Naive thymus-derived CD8-positive, alpha-beta T cell (primary cell): ENCODE results near the gene UBE2E2. TPM values are rescaled to one million over a fixed set of nuclear protein-coding genes. Genes with fewer than 3 reads are reported as not detected.

Source experiments
- ATAC-seq, 2 donors: fragments of 150-1000 bp; cut with Tn5 transposase in 1 of 2; sonication (Bioruptor Pico), chemical (Tn5 transposase) in 1 of 2; 1 replicate in 1 of 2; 2 replicates in 1 of 2; pipeline ENCODE4 v1.10.0; 2021; ENCODE audit warnings: mild to moderate bottlenecking in 2 of 2, moderate library complexity in 2 of 2
- POLR2A ChIA-PET: fragments of 350-600 bp; sonication (Branson Sonifier 250); formaldehyde crosslinking; loops from one replicate; lab custom pipeline; 2021; ENCODE audit warnings: antibody characterized with exemption; lab: Charles Lee
- DNase-seq, 10 donors: peaks; one replicate each; pipeline versions ENCODE4 v3.0.0 to v3.0.0-alpha.2; 2020 to 2022
- H3K27ac Mint-ChIP-seq, 10 donors: one replicate each; pipeline ENCODE4 v1.8.0; 2020 to 2022; ENCODE audit warnings: mild to moderate bottlenecking in 10 of 10, mixed read lengths in 10 of 10, moderate library complexity in 4 of 10, inconsistent platforms in 1 of 10
- H3K27me3 Mint-ChIP-seq, 5 donors: one replicate each; pipeline ENCODE4 v1.8.0; 2021 to 2022; ENCODE audit warnings: mixed read lengths in 5 of 5
- H3K36me3 Mint-ChIP-seq, 3 donors: one replicate each; pipeline ENCODE4 v1.8.0; 2020 to 2022; ENCODE audit warnings: mixed read lengths in 3 of 3, mild to moderate bottlenecking in 2 of 3, inconsistent platforms in 1 of 3
- H3K4me1 Mint-ChIP-seq, 4 donors: one replicate each; pipeline ENCODE4 v1.8.0; 2021 to 2022; ENCODE audit warnings: mixed read lengths in 4 of 4
- H3K4me3 Mint-ChIP-seq, 10 donors: one replicate each; pipeline ENCODE4 v1.8.0; 2020 to 2022; ENCODE audit warnings: mild to moderate bottlenecking in 10 of 10, mixed read lengths in 10 of 10, moderate library complexity in 6 of 10, inconsistent platforms in 1 of 10
- H3K9me3 Mint-ChIP-seq, 9 donors: one replicate each; pipeline ENCODE4 v1.8.0; 2020 to 2022; ENCODE audit warnings: mixed read lengths in 9 of 9, mild to moderate bottlenecking in 3 of 9, inconsistent platforms in 1 of 9, moderate library complexity in 1 of 9
- polyA plus RNA-seq, 3 donors: library from polyadenylated mRNA; unstranded; fragments of 300-500 nt; fragmentation: Illumina TruSeq; gene quantifications; one replicate each; pipeline ENCODE4 v1.2.3, GENCODE V29; 2021
- total RNA-seq, 8 experiments: library from RNA in 2 of 8; stranded (reverse) in 2 of 8; gene quantifications; one replicate each; pipeline ENCODE4 v1.2.3 and lab custom pipeline; 2021 to 2026

The UBE2E2 gene
- total and polyA plus RNA-seq, 5 experiments from 2014 or later = 12.5 to 19.6 (median 14.0) TPM

DNA sequence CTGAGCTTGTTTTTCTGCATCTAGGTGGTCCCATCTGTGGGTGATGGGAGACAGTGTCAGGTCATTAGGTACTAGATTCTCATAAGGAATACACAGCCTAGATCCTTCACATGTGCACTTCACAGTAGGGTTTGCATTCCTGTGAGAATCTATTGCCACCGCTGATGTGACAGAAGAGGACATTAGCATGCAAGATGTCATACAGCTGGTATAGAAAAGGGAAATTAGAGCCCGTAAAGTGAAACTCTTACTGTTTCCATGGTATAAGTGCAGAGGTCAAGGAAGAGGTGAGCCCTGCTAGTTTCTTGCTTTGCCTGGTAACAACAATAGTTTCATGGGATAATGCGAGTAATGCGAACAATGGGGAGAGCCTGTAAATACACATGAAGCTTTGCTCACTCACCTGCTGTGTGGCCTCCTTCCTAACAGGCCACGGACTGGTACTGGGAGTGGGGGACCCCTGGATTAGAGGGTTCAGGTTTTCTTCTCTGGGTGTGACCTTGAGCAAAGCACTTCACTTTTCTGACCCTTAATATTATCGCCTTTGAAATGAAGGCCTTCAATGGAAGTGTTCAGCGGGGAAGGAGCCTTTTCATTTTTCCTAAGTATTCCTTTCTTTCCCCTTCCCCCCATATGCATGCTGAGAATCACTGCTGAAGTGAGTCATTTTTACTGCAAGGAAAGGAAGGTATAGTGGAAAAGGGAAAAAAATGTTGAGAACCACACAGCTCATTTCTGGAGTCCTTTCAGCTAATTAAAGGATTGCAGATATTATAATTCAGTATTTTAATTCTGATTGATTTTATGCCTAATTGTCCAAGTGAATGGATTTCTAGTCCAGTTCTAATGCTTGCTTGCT lies 286.4 kb downstream of the UBE2E2 start:
- ATAC-seq = no peak
- Mint-ChIP-seq H3K4me1 (peaks cover 0 to 20% (median 4%) of the 10 kb centered on the region in 4 donors), H3K4me3 (no peak overlapping the region)

DNA sequence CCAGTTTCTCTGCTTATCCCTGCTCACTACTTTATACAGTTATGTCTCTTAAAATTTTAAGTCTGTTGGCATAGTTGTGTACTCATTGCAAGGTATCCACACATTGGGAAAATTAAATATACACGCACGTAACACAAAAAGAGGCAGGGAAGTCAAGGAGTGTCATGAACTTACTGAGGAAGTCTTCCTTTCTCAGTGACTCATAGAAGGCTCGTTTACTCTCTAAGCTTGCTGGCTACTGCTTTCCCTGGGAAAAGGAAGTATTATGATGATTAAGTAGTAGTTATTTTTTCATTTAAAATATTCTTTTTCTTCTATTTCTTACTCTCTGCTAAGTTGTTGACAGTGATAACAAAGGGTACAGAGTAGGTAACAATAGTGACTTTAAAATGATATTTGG lies 287.3 kb downstream of the UBE2E2 start:
- POLR2A ChIA-PET = no interaction called here
- no peak for DNase-seq
- H3K27me3 Mint-ChIP-seq = no peaks in the 10 kb centered on the region
- H3K9me3 Mint-ChIP-seq = peaks cover 0 to 17% (median 7%) of the 10 kb centered on the region in 9 donors
- H3K27ac Mint-ChIP-seq = no peak overlapping the region
- no peak overlapping the region for H3K4me3 Mint-ChIP-seq
- H3K4me1 Mint-ChIP-seq = peaks cover 0 to 20% (median 6%) of the 10 kb centered on the region in 4 donors
- ATAC-seq = no peak
- peaks cover 2 to 14% (median 7%) of the 10 kb centered on the region in 3 donors for H3K36me3 Mint-ChIP-seq

More for the DNA sequence above, 286.4 kb downstream of the UBE2E2 start:
- H3K27ac Mint-ChIP-seq = no peak overlapping the region
- H3K36me3 Mint-ChIP-seq = peaks cover 4 to 20% (median 12%) of the 10 kb centered on the region in 3 donors
- POLR2A ChIA-PET = no interaction called here
- no peaks in the 10 kb centered on the region for H3K27me3 Mint-ChIP-seq
- DNase-seq = no peak
- H3K9me3 Mint-ChIP-seq = peaks cover 2 to 25% (median 12%) of the 10 kb centered on the region in 9 donors

GRCh38 chr3:23492057-23492456 lies 288.9 kb downstream of the UBE2E2 start:
- H3K36me3 Mint-ChIP-seq = peaks cover 0 to 3% (median 0%) of the 10 kb centered on the region in 3 donors
- DNase-seq = no peak
- H3K27ac Mint-ChIP-seq = no peak overlapping the region
- no peaks in the 10 kb centered on the region for H3K27me3 Mint-ChIP-seq
- no peak overlapping the region for H3K4me3 Mint-ChIP-seq
- peaks cover 0 to 20% (median 9%) of the 10 kb centered on the region in 4 donors for H3K4me1 Mint-ChIP-seq
- peaks cover 0 to 5% (median 0%) of the 10 kb centered on the region in 9 donors for H3K9me3 Mint-ChIP-seq
- POLR2A ChIA-PET = interaction anchor here (0.5 kb wide), 1 partner anchor 114 kb away, joined by 4 read pairs; no protein-coding TSS in a partner anchor
- ATAC-seq = no peak

DNA sequence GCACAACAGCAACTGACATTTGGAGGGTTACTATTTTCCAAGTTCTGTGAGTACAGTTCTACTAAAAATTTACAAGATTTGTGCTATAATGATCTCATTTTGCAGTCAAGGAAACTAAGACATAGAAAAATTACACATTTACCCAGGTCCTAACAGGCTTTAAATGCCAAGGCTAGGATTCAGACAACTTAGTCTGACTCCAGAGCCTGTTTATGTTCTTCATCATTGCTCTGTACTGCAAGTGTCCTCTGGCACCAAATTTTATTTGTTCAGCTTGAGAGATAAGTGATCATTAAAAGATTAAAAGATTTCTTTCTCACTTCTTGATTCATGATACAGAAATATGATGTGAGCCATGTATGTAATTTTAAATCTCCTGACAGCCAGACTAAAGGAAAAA lies 290.8 kb downstream of the UBE2E2 start:
- H3K36me3 Mint-ChIP-seq = no peaks in the 10 kb centered on the region
- DNase-seq (no peak), ATAC-seq (no peak)
- no peak overlapping the region for H3K27ac Mint-ChIP-seq
- H3K4me1 Mint-ChIP-seq = peaks cover 0 to 16% (median 10%) of the 10 kb centered on the region in 4 donors
- POLR2A ChIA-PET = no interaction called here
- H3K4me3 Mint-ChIP-seq = no peak overlapping the region
- H3K27me3 Mint-ChIP-seq = no peaks in the 10 kb centered on the region
- H3K9me3 Mint-ChIP-seq = no peaks in the 10 kb centered on the region

DNA sequence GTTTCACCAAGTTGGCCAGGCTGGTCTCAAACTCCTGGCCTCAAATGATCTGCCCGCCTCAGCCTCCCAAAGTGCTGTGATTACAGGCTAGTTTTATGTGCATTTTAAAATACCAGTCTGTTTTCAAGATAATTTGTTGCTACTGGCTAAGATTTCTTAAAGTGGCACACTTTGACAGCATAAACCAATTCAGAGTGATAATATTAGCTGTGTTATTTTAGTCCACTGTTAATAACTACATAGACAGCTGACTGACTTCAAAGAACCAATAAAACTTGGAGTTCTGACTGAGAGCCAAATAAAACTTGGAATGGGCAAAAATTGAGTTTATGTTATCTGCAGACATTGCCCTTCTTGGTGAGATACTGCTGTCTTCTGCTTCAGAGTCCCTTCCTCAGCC lies 291.8 kb downstream of the UBE2E2 start:
- Mint-ChIP-seq H3K27me3 (no peaks in the 10 kb centered on the region), H3K4me1 (peaks cover 0 to 12% (median 6%) of the 10 kb centered on the region in 4 donors), H3K36me3 (no peaks in the 10 kb centered on the region), H3K4me3 (no peak overlapping the region), H3K9me3 (no peaks in the 10 kb centered on the region), H3K27ac (no peak overlapping the region)
- ATAC-seq (no peak), DNase-seq (no peak)
- POLR2A ChIA-PET = no interaction called here

GRCh38 chr3:23495507-23495906 lies 292.4 kb downstream of the UBE2E2 start:
- Mint-ChIP-seq H3K27me3 (no peaks in the 10 kb centered on the region), H3K4me3 (no peak overlapping the region), H3K9me3 (no peaks in the 10 kb centered on the region), H3K27ac (no peak overlapping the region), H3K4me1 (peaks cover 0 to 12% (median 6%) of the 10 kb centered on the region in 4 donors), H3K36me3 (peaks cover 0 to 2% (median 0%) of the 10 kb centered on the region in 3 donors)
- ATAC-seq (no peak), DNase-seq (no peak)
- POLR2A ChIA-PET = no interaction called here

- Mint-ChIP-seq H3K27ac (no peak overlapping the region), H3K9me3 (no peaks in the 10 kb centered on the region), H3K27me3 (no peaks in the 10 kb centered on the region), H3K4me3 (no peak overlapping the region), H3K36me3 (peaks cover 0 to 5% (median 0%) of the 10 kb centered on the region in 3 donors), H3K4me1 (peaks cover 0 to 12% (median 6%) of the 10 kb centered on the region in 4 donors)
- no peak for DNase-seq
- ATAC-seq = no peak
- POLR2A ChIA-PET = interaction anchor here (0.5 kb wide), 1 partner anchor 38 kb away, joined by 4 read pairs; no protein-coding TSS in a partner anchor
Measured at GRCh38 chr3:23496165-23496564, 293.0 kb downstream of the UBE2E2 start.

DNA sequence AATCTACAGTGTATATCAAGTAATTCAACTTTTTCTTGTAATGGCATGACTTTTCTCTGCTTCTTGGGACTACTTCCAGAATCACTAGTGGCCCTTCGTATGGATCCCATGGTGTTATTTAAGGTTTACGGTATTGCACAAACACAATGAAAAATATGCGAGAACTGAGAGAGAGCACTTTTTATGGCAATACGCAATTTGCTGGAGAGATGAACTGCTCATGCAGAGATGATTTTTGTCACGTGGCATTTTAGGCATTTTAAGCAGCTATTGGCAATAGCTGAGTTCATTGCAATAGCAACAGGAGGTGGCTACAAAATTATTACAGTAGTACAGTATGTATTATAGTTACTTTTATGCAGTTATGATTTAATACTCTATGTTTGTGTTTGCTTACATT lies 294.0 kb downstream of the UBE2E2 start:
- POLR2A ChIA-PET = no interaction called here
- Mint-ChIP-seq H3K9me3 (no peaks in the 10 kb centered on the region), H3K4me1 (peaks cover 0 to 12% (median 2%) of the 10 kb centered on the region in 4 donors), H3K4me3 (no peak overlapping the region), H3K27ac (no peak overlapping the region), H3K27me3 (no peaks in the 10 kb centered on the region), H3K36me3 (peaks cover 0 to 5% (median 0%) of the 10 kb centered on the region in 3 donors)
- ATAC-seq (no peak), DNase-seq (no peak)

DNA sequence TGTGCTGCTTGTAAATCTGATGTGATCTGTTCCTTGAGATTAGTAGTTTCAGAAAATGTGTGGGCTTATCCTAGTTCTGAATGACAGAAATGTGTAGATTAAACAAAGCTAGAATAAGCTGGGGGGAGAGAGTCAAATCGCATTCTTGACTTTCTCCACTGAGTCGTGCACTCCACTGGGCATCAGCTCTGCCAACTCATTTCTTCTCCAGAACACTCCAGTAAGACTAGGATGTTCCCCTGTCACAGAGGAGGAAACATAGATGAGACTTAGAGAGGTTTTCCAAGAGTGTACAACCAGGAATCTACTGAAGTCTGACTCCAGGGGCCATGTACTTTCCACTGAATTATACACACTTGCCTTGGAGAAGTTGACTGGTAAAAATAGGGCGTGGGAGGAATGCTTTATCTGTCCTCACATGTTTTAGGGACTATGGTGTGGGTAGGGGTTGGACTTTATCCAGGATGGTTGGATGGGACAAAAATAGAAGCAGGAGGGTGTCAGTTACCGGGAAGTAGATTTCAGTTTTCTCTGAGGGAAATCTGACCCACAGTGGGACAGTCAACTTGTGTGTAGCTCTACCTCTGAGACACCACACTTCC lies 298.2 kb downstream of the UBE2E2 start:
- DNase-seq = no peak
- Mint-ChIP-seq H3K9me3 (no peaks in the 10 kb centered on the region), H3K27me3 (no peaks in the 10 kb centered on the region), H3K27ac (no peak overlapping the region), H3K4me1 (peaks cover 0 to 4% (median 1%) of the 10 kb centered on the region in 4 donors), H3K36me3 (peaks cover 0 to 8% (median 4%) of the 10 kb centered on the region in 3 donors), H3K4me3 (no peak overlapping the region)
- no peak for ATAC-seq
- POLR2A ChIA-PET = no interaction called here

GRCh38 chr3:23508464-23508863 lies 305.3 kb downstream of the UBE2E2 start:
- Mint-ChIP-seq H3K36me3 (peaks cover 2 to 16% (median 7%) of the 10 kb centered on the region in 3 donors), H3K9me3 (peaks cover 0 to 4% (median 0%) of the 10 kb centered on the region in 9 donors), H3K4me3 (no peak overlapping the region), H3K27ac (no peak overlapping the region), H3K4me1 (no peaks in the 10 kb centered on the region), H3K27me3 (no peaks in the 10 kb centered on the region)
- DNase-seq (no peak), ATAC-seq (no peak)
- POLR2A ChIA-PET = no interaction called here

DNA sequence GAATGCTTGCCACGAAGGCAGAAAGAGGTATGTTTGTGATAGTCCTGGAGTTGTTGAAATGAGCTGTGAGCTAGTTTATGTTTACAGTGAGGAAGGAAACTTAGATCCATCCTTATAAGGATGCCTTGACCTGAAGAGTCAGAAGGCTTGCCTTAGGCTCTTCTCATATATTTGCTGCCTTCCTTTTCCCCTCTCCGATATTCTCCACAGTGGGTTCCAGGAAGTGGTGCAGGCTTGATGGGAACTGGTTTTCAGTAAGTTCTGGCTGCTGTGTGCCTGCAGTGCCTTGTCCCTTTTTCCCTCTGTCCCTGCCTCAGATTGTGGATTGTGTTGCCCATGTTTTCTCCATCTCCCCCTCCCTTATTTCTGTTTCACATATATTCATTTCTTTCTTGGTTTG lies 315.3 kb downstream of the UBE2E2 start:
- Mint-ChIP-seq H3K36me3 (peaks cover 3 to 5% (median 5%) of the 10 kb centered on the region in 3 donors), H3K9me3 (peaks cover 0 to 2% (median 0%) of the 10 kb centered on the region in 9 donors), H3K4me3 (no peak overlapping the region), H3K27ac (peak overlapping the region in 1 of 10 donors; percentile 75), H3K27me3 (no peaks in the 10 kb centered on the region), H3K4me1 (peaks cover 0 to 13% (median under 1%) of the 10 kb centered on the region in 4 donors)
- POLR2A ChIA-PET = no interaction called here
- no peak for DNase-seq
- ATAC-seq = no peak

DNA sequence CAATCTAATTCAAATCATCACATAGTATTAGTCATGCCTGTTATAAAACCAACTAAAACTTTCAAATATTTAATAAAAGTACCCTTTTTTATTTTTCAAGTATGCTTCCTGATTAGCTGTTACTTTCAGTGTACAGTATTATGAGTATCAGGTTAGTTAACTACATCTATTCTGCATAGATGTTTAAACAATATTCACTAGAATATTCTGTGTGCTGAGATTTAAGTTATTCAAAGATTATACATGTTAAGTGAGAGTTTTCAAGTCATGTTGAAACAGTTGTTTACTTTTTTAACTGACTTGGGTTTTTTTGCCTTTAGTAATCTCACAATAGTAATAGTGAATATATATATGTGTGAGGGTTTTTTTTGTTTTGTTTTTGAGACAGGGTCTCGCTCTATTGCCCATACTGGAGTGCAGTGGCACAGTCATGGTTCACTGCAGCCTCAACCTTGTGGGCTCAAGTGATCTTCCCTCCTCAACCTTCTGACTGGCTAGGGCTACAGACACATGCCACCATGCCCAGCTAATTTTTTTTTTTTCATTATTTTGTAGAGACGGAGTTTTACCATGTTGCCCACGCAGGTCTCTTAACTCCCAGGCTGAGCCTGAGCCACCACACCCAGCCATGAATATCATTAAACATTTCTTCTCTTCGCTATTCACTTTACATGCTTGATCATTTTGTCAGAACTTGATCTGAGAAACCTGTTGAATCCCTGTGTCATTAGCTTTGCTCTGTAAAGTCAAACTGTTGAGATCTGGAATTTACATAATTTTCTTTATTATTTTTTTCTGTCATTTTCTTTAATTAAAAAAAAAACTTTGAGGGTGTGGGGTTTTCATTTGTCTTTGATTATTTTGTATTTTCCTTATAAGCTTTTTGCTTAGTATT lies 316.4 kb downstream of the UBE2E2 start:
- peaks cover 3 to 5% (median 5%) of the 10 kb centered on the region in 3 donors for H3K36me3 Mint-ChIP-seq
- POLR2A ChIA-PET = no interaction called here
- H3K9me3 Mint-ChIP-seq = peaks cover 0 to 2% (median 0%) of the 10 kb centered on the region in 9 donors
- ATAC-seq (no peak), DNase-seq (no peak)
- no peak overlapping the region for H3K27ac Mint-ChIP-seq
- no peaks in the 10 kb centered on the region for H3K27me3 Mint-ChIP-seq
- H3K4me1 Mint-ChIP-seq = peaks cover 0 to 13% (median under 1%) of the 10 kb centered on the region in 4 donors
- no peak overlapping the region for H3K4me3 Mint-ChIP-seq
